Lower leg skin (tissue), 4 donors: ENCODE measurements around the gene SORCS2. TPM values are rescaled to one million over a fixed set of nuclear protein-coding genes. Genes with fewer than 3 reads are reported as not detected.

Experiments used
- DNase-seq, 2 donors: peaks; one replicate each; pipeline ENCODE4 v3.0.0-alpha.2; 2019; ENCODE audit warnings: low spot score in 2 of 2
- H3K4me3 ChIP-seq: fragments of 200-600 bp; sonication (generic); 2 replicates; pipeline ENCODE4 v1.5.1; 2017; ENCODE audit warnings: mild to moderate bottlenecking, low read depth; ENCODE audit not compliant: poor library complexity, severe bottlenecking
- CTCF ChIP-seq, 3 donors: fragments of 450-650 bp; IDR thresholded peaks; one replicate each; pipeline ENCODE4 v1.5.1; 2016; ENCODE audit warnings: antibody characterized with exemption in 3 of 3, mild to moderate bottlenecking in 3 of 3, moderate library complexity in 2 of 3
- POLR2A ChIP-seq, 2 donors: fragments of 450-650 bp; IDR thresholded peaks; one replicate each; pipeline ENCODE4 v1.6.1; 2016 to 2017; ENCODE audit warnings: antibody characterized with exemption in 2 of 2, mild to moderate bottlenecking in 1 of 2, moderate library complexity in 1 of 2
- WGBS, 2 donors: methylation state at CpG; one replicate each; pipeline ENCODE4 v1.1.5; 2018; 5-methylcytosine and 5-hydroxymethylcytosine counted together
- intact Hi-C: fragments of 100-400 bp; cut with DNase I; formaldehyde crosslinking; loops from one replicate; pipeline ENCODE4 v1.15.0; 2023; ENCODE audit warnings: low total_unique reads
- total RNA-seq, 4 donors: library from RNA; depleted of rRNA; stranded (reverse); fragments of >200 nt; gene quantifications; one replicate each; pipeline ENCODE4 v1.1.0, GENCODE V29; 2016

The SORCS2 gene
- 1 to 10 TPM; 1.1 to 6.4 (median 1.5) TPM for total RNA-seq

GRCh38 chr4:7192252-7193029 lies at the start of gene SORCS2:
Gene SORCS2 (plus strand): TSS chr4:7192538.
- WGBS, 2 donors: 0 to 1% methylated on average over 11 to 63 of the region's 116 CpGs

DNA sequence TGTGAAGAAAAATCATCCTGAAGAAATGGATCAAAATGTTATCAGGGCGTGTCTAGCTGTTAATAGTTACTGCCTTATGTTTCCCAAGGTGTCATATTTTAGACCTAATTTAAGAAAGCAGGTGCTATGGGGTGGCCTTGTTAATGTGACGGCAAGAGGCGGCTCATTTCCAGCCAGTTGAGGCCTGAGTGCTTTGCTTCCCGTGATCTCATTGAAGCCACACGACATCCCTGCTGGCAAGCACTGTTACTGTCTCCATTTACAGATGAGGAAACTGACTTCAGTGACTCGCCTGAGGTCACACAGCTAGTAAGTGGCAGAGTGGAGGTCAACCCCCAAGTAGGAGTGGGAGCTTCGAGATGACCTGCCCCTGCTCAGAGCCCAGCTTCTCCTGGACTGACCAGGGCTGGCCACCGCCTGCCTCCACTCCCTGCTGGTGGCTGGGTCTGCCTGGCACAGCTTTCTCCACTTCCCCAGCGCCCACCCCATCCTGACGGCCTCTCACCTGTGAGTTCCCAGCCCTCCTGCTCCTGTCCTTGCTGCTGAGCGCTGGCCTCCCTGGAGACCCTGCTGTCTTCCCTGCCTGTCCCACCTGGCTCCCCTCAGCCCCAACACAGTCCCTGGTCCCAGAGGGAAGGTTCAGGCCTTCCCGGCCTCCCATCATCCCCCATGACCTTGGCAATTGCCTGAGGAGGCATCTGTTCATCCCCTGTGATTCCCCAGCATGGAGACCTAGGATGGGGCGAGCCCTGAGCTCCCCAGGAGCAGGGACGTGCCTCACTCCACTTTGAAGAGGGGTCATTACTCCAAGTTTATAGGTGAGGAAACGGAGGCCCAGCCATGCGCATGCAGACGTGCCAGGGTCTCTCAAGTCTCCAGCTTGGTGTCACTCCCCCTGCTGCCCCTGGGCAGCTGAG lies 47.7 kb upstream of the SORCS2 start:
- TF ChIP-seq CTCF (IDR thresholded peaks at IDR 0.05) (no peak), POLR2A (IDR thresholded peaks at IDR 0.05) (no peak)
- no peak overlapping the region for H3K4me3 ChIP-seq
- 79 to 88% methylated on average over 15 to 17 of the region's 17 CpGs for WGBS, 2 donors
- no peak for DNase-seq
- intact Hi-C loops: no loop called here

More at GRCh38 chr4:7192252-7193029, at the start of gene SORCS2:
- TF ChIP-seq CTCF (IDR thresholded peaks at IDR 0.05) (no peak), POLR2A (IDR thresholded peaks at IDR 0.05) (no peak)
- DNase-seq: peak in 1 of 2 donors; percentile 89
- intact Hi-C loops: loop anchor here (5.0 to 10.0 kb wide), 2 partner anchors 105 to 612 kb away; no protein-coding TSS in a partner anchor
- no peak within 1 kb of the TSS for H3K4me3 ChIP-seq

DNA sequence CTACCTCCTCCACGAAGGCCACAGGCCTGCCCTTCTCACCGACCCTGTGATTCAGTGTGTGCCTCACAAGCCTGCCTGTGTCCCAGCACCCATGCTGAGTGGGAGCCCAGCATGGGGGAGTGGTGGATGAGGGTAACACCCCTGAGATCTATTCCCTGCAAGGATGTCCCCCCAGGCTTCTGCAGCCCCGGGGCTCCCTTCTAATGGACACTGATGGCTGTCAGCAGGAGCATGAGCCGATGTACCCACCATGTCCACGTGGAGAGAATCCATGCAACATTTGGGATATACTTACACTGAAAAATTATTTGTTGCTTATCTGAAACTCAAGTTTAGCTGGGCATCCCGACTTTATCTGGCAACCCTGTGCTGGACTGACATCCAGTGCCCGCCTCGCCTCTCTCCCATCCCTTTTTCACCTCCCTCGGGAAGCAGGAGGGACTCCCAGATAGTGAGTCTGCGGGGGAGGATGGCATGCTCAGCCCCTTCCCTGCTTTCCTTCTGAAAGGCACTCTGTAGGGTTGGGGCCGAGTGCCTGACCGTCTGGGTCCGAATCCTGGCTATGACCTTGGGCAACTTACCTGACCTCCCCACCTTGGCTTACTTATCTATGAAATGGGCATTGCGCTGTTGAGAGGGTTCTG lies 46.9 kb upstream of the SORCS2 start:
- intact Hi-C loops: no loop called here
- WGBS, 2 donors: 87 to 88% methylated on average over 13 to 14 of the region's 14 CpGs
- no peak overlapping the region for H3K4me3 ChIP-seq
- DNase-seq: no peak
- TF ChIP-seq POLR2A (IDR thresholded peaks at IDR 0.05): no peak
- no peak for TF ChIP-seq CTCF (IDR thresholded peaks at IDR 0.05)

DNA sequence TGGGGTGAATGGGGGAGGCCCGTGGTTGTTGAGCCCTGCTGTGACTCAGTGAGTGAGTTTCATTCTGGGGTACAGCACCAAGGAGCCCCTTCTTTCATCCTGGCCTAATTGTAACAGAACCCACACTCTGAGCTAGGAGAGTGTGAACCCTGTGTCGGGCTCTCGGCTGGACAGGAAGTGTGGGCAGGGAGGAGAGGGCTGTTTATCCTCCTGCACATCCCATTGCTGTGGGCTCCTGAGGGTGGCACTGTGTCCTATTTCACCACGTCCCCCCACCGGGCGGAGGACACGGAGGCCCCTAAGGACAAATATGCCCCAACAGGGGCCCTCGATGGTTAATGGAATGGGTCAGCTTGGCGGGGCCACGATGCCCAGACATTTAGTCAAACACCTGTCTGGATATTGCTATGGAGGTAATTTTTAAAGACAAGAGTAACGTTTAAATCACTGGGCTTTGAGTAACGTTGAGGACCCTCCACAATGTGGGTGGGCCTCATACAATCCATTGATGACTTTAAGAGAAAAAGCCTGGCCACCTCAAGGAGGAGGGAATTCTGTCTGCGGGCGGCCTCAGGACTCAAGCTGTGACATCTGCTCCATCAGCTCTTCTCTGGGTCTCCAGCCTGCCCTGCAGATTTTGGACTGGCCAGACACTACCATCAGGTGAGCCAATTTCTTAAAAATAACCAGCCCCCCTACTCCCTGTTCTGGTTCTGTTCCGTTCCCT lies 46.1 kb upstream of the SORCS2 start:
- intact Hi-C loops: no loop called here
- DNase-seq: no peak
- no peak overlapping the region for H3K4me3 ChIP-seq
- TF ChIP-seq CTCF (IDR thresholded peaks at IDR 0.05) (no peak), POLR2A (IDR thresholded peaks at IDR 0.05) (no peak)
- WGBS, 2 donors: 84 to 85% methylated on average over 15 of the region's 15 CpGs

DNA sequence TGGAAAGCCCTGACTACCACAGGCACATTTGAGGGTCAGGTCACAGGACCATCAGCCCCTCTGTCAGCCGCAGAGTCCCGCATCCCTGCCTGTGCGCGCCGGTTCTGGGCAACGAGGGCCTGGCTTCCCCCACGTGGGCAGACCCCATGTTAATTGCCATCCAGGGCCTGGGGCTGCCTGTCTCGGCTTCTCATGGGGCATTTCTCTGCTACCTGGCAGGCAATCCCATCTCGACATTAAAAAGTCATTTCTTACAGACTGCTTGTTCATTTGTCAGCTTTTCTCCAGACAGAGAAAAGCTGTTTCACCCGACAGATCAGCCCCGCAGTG lies 45.6 kb upstream of the SORCS2 start:
- H3K4me3 ChIP-seq: no peak overlapping the region
- WGBS, 2 donors: 84 to 89% methylated on average over 11 of the region's 11 CpGs
- intact Hi-C loops: no loop called here
- TF ChIP-seq POLR2A (IDR thresholded peaks at IDR 0.05) (no peak), CTCF (IDR thresholded peaks at IDR 0.05) (no peak)
- DNase-seq: no peak
